MM.1S (cell line): Measurements from ENCODE around the gene ALG14.

Experiments
- DNase-seq: peaks from one replicate; pipeline ENCODE4 v3.0.0-alpha.2; 2015
- H2AFZ ChIP-seq: fragments of 300-600 bp; sonication (generic); 2 replicates; pipeline ENCODE4 v1.6.0; 2016; ENCODE audit warnings: antibody characterized with exemption, low read length
- H3F3A ChIP-seq: fragments of 300-600 bp; sonication (generic); 2 replicates; pipeline ENCODE4 v1.6.1; 2016; ENCODE audit warnings: mild to moderate bottlenecking, antibody characterized with exemption, low read length, moderate library complexity, mixed read lengths; ENCODE audit not compliant: insufficient read depth
- H3K27ac ChIP-seq: fragments of 300-600 bp; sonication (generic); 2 replicates; pipeline ENCODE4 v1.5.1; 2016; ENCODE audit warnings: mild to moderate bottlenecking, low read length
- H3K27me3 ChIP-seq: fragments of 300-600 bp; sonication (generic); replicated peaks from 2 replicates; pipeline ENCODE4 v1.6.0; 2016; ENCODE audit warnings: low read length; ENCODE audit not compliant: insufficient read depth
- H3K36me3 ChIP-seq: fragments of 300-600 bp; sonication (generic); replicated peaks from 2 replicates; pipeline ENCODE4 v1.6.1; 2016; ENCODE audit warnings: mild to moderate bottlenecking, low read length, mixed read lengths; ENCODE audit not compliant: insufficient read depth
- H3K4me1 ChIP-seq: fragments of 300-600 bp; sonication (generic); 2 replicates; pipeline ENCODE4 v1.6.1; 2016; ENCODE audit warnings: low read length, mixed read lengths
- H3K4me2 ChIP-seq: fragments of 300-600 bp; sonication (generic); 2 replicates; pipeline ENCODE4 v1.6.0; 2016; ENCODE audit warnings: low read depth, low read length
- H3K4me3 ChIP-seq: fragments of 300-600 bp; sonication (generic); 2 replicates; pipeline ENCODE4 v1.5.1; 2016; ENCODE audit warnings: low read length, mixed read lengths
- H3K79me2 ChIP-seq: fragments of 300-600 bp; sonication (generic); 2 replicates; pipeline ENCODE4 v1.6.1; 2016; ENCODE audit warnings: mixed run types, low read length, mixed read lengths
- H3K9ac ChIP-seq: fragments of 300-600 bp; sonication (generic); 2 replicates; pipeline ENCODE4 v1.6.1; 2016; ENCODE audit warnings: low read length, mixed read lengths
- H3K9me2 ChIP-seq: fragments of 300-600 bp; sonication (generic); replicated peaks from 2 replicates; pipeline ENCODE4 v1.6.1; 2016; ENCODE audit warnings: mild to moderate bottlenecking, low read length, mixed read lengths; ENCODE audit not compliant: insufficient read depth
- H3K9me3 ChIP-seq: fragments of 300-600 bp; sonication (generic); replicated peaks from 2 replicates; pipeline ENCODE4 v1.6.1; 2016; ENCODE audit warnings: mild to moderate bottlenecking, low read length, mixed read lengths; ENCODE audit not compliant: insufficient read depth
- H4K20me1 ChIP-seq: fragments of 300-600 bp; sonication (generic); 2 replicates; pipeline ENCODE4 v1.6.1; 2016; ENCODE audit warnings: mild to moderate bottlenecking, low read length, moderate library complexity, mixed read lengths; ENCODE audit not compliant: insufficient read depth
- CTCF ChIP-seq: fragments of 300-600 bp; sonication (generic); IDR thresholded peaks from 2 replicates; pipeline ENCODE4 v1.5.1; 2016; ENCODE audit warnings: antibody characterized with exemption, low read length, mixed read lengths
- EZH2 ChIP-seq: fragments of 300-600 bp; sonication (generic); optimal IDR thresholded peaks from 2 replicates; pipeline ENCODE3; 2017; ENCODE audit warnings: low read depth, mild to moderate bottlenecking, antibody characterized with exemption, low read length, mixed read lengths
- EZH2phosphoT487 ChIP-seq: fragments of 300-600 bp; sonication (generic); IDR thresholded peaks from 2 replicates; pipeline ENCODE4 v1.6.1; 2018; ENCODE audit warnings: antibody characterized with exemption, low read length

ALG14 gene

GRCh38 chr1:94953746-94954145, 119.0 kb downstream of the ALG14 start:
- Histone ChIP-seq H4K20me1 (no peaks in the 10 kb centered on the region), H3K4me3 (no peak overlapping the region), H3K27ac (no peak overlapping the region), H3K9me2 (no peaks in the 10 kb centered on the region), H3K4me2 (no peak overlapping the region), H3F3A (no peaks in the 10 kb centered on the region), H3K27me3 (no peaks in the 10 kb centered on the region), H3K9ac (no peak overlapping the region), H3K79me2 (no peaks in the 10 kb centered on the region), H2AFZ (no peak overlapping the region), H3K4me1 (no peaks in the 10 kb centered on the region), H3K9me3 (no peaks in the 10 kb centered on the region), H3K36me3 (no peaks in the 10 kb centered on the region)
- DNase-seq: no peak
- TF ChIP-seq EZH2phosphoT487: no peak
- no peak for TF ChIP-seq EZH2
- TF ChIP-seq CTCF: no peak

GRCh38 chr1:94953107-94953506, 119.6 kb downstream of the ALG14 start:
- H3K9me2 ChIP-seq: no peaks in the 10 kb centered on the region

GRCh38 chr1:94952539-94952938, 120.2 kb downstream of the ALG14 start:
- no peak for DNase-seq
- TF ChIP-seq EZH2 (no peak), EZH2phosphoT487 (no peak), CTCF (no peak)
- Histone ChIP-seq H2AFZ (no peak overlapping the region), H3K9me2 (no peaks in the 10 kb centered on the region), H3K27me3 (no peaks in the 10 kb centered on the region), H3K4me1 (no peaks in the 10 kb centered on the region), H3K79me2 (no peaks in the 10 kb centered on the region), H3K9me3 (no peaks in the 10 kb centered on the region), H3K36me3 (no peaks in the 10 kb centered on the region), H3K27ac (no peak overlapping the region), H3K9ac (no peak overlapping the region), H4K20me1 (no peaks in the 10 kb centered on the region), H3K4me3 (no peak overlapping the region), H3F3A (no peaks in the 10 kb centered on the region), H3K4me2 (no peak overlapping the region)

More at GRCh38 chr1:94953107-94953506, 119.6 kb downstream of the ALG14 start:
- H3F3A ChIP-seq: no peaks in the 10 kb centered on the region
- no peaks in the 10 kb centered on the region for H3K36me3 ChIP-seq
- no peak for DNase-seq
- H3K9ac ChIP-seq: no peak overlapping the region
- no peak overlapping the region for H3K4me3 ChIP-seq
- TF ChIP-seq EZH2phosphoT487: no peak
- no peak for TF ChIP-seq CTCF
- no peak for TF ChIP-seq EZH2
- no peaks in the 10 kb centered on the region for H4K20me1 ChIP-seq
- no peak overlapping the region for H2AFZ ChIP-seq
- no peaks in the 10 kb centered on the region for H3K79me2 ChIP-seq
- H3K27me3 ChIP-seq: no peaks in the 10 kb centered on the region
- H3K27ac ChIP-seq: no peak overlapping the region
- no peaks in the 10 kb centered on the region for H3K9me3 ChIP-seq
- no peak overlapping the region for H3K4me2 ChIP-seq
- no peaks in the 10 kb centered on the region for H3K4me1 ChIP-seq
